Glutamatergic neuron (in vitro differentiated cells): Measurements from ENCODE around the gene GDPD5. TPM values are rescaled to one million over a fixed set of nuclear protein-coding genes. Genes with fewer than 3 reads are reported as not detected.

Experiments used
- DNase-seq: peaks from one replicate; pipeline ENCODE4 v3.0.0; 2022
- H3K27ac Mint-ChIP-seq: one replicate; pipeline ENCODE4 v1.8.0; 2020; ENCODE audit warnings: mild to moderate bottlenecking, mixed read lengths, inconsistent platforms; ENCODE audit not compliant: unreplicated experiment
- H3K27me3 Mint-ChIP-seq: one replicate; pipeline ENCODE4 v1.8.0; 2020; ENCODE audit warnings: mild to moderate bottlenecking, moderate library complexity, mixed read lengths, inconsistent platforms; ENCODE audit not compliant: unreplicated experiment
- H3K36me3 Mint-ChIP-seq: one replicate; pipeline ENCODE4 v1.8.0; 2020; ENCODE audit warnings: mild to moderate bottlenecking, mixed read lengths, inconsistent platforms; ENCODE audit not compliant: unreplicated experiment
- H3K4me1 Mint-ChIP-seq: one replicate; pipeline ENCODE4 v1.8.0; 2020; ENCODE audit warnings: mild to moderate bottlenecking, low read depth, mixed read lengths, inconsistent platforms; ENCODE audit not compliant: unreplicated experiment
- H3K4me3 Mint-ChIP-seq: one replicate; pipeline ENCODE4 v1.8.0; 2020; ENCODE audit warnings: mild to moderate bottlenecking, mixed read lengths, inconsistent platforms; ENCODE audit not compliant: unreplicated experiment
- H3K9me3 Mint-ChIP-seq: one replicate; pipeline ENCODE4 v1.8.0; 2020; ENCODE audit warnings: mild to moderate bottlenecking, moderate library complexity, mixed read lengths, inconsistent platforms; ENCODE audit not compliant: unreplicated experiment
- CTCF ChIP-seq: fragments of 200-600 bp; sonication (generic); IDR thresholded peaks from one replicate; pipeline ENCODE4 v1.5.0; 2021; ENCODE audit not compliant: partially characterized antibody, unreplicated experiment
- total RNA-seq: library from RNA; stranded (reverse); fragmentation: NEBNext Ultra II Directional; extraction: Animal tissue kit (Norgen Biotek cat#: 25700); gene quantifications from one replicate; pipeline ENCODE4 v1.2.1, GENCODE V29; 2021; ENCODE audit not compliant: unreplicated experiment

The GDPD5 gene
- total RNA-seq, 1 donor from 2014 or later: 147 TPM

- peaks cover 21% of the 10 kb centered on the region for H3K27me3 Mint-ChIP-seq
- peak overlapping the region; percentile 35 for H3K27ac Mint-ChIP-seq
- peak overlapping the region; percentile 90 for H3K4me3 Mint-ChIP-seq
- no peaks in the 10 kb centered on the region for H3K36me3 Mint-ChIP-seq
- peaks cover 6% of the 10 kb centered on the region for H3K4me1 Mint-ChIP-seq
- H3K9me3 Mint-ChIP-seq: peaks cover 10% of the 10 kb centered on the region
- DNase-seq: no peak
- TF ChIP-seq CTCF: no peak
Observed at GRCh38 chr11:75523811-75524664, 1.7 kb downstream of the GDPD5 start.

GRCh38 chr11:75523189-75523588, 2.6 kb downstream of the GDPD5 start:
- H3K9me3 Mint-ChIP-seq: peaks cover 10% of the 10 kb centered on the region
- TF ChIP-seq CTCF: no peak
- no peaks in the 10 kb centered on the region for H3K36me3 Mint-ChIP-seq

GRCh38 chr11:75522286-75523044, 3.3 kb downstream of the GDPD5 start:
- no peak for TF ChIP-seq CTCF

More at GRCh38 chr11:75523189-75523588, 2.6 kb downstream of the GDPD5 start:
- peak overlapping the region; percentile 90 for H3K4me3 Mint-ChIP-seq
- H3K27ac Mint-ChIP-seq: no peak overlapping the region
- H3K27me3 Mint-ChIP-seq: peaks cover 21% of the 10 kb centered on the region
- H3K4me1 Mint-ChIP-seq: peaks cover 6% of the 10 kb centered on the region
- no peak for DNase-seq

GRCh38 chr11:75520688-75521087, 5.1 kb downstream of the GDPD5 start:
- Mint-ChIP-seq H3K27ac (no peak overlapping the region), H3K4me1 (peaks cover 6% of the 10 kb centered on the region), H3K27me3 (peaks cover 15% of the 10 kb centered on the region), H3K9me3 (peaks cover 9% of the 10 kb centered on the region), H3K36me3 (peaks cover 13% of the 10 kb centered on the region), H3K4me3 (no peak overlapping the region)
- DNase-seq: no peak
- no peak for TF ChIP-seq CTCF

More at GRCh38 chr11:75522286-75523044, 3.3 kb downstream of the GDPD5 start:
- no peaks in the 10 kb centered on the region for H3K36me3 Mint-ChIP-seq
- no peak overlapping the region for H3K27ac Mint-ChIP-seq
- no peak for DNase-seq
- peaks cover 12% of the 10 kb centered on the region for H3K9me3 Mint-ChIP-seq
- peak overlapping the region; percentile 90 for H3K4me3 Mint-ChIP-seq
- peaks cover 17% of the 10 kb centered on the region for H3K27me3 Mint-ChIP-seq
- peaks cover 6% of the 10 kb centered on the region for H3K4me1 Mint-ChIP-seq
